MM.1S (cell line): ENCODE results near the gene PSME3IP1.
"Not testable (repeated sequence)": the region's sequence is repeated elsewhere in the genome, so short reads cannot be mapped to it uniquely, and the experiment has no call there.

Experiments used
- DNase-seq: peaks from one replicate; pipeline ENCODE4 v3.0.0-alpha.2; 2015
- H2AFZ ChIP-seq: fragments of 300-600 bp; sonication (generic); 2 replicates; pipeline ENCODE4 v1.6.0; 2016; ENCODE audit warnings: antibody characterized with exemption, low read length
- H3F3A ChIP-seq: fragments of 300-600 bp; sonication (generic); 2 replicates; pipeline ENCODE4 v1.6.1; 2016; ENCODE audit warnings: mild to moderate bottlenecking, antibody characterized with exemption, low read length, moderate library complexity, mixed read lengths; ENCODE audit not compliant: insufficient read depth
- H3K27ac ChIP-seq: fragments of 300-600 bp; sonication (generic); 2 replicates; pipeline ENCODE4 v1.5.1; 2016; ENCODE audit warnings: mild to moderate bottlenecking, low read length
- H3K27me3 ChIP-seq: fragments of 300-600 bp; sonication (generic); replicated peaks from 2 replicates; pipeline ENCODE4 v1.6.0; 2016; ENCODE audit warnings: low read length; ENCODE audit not compliant: insufficient read depth
- H3K36me3 ChIP-seq: fragments of 300-600 bp; sonication (generic); replicated peaks from 2 replicates; pipeline ENCODE4 v1.6.1; 2016; ENCODE audit warnings: mild to moderate bottlenecking, low read length, mixed read lengths; ENCODE audit not compliant: insufficient read depth
- H3K4me1 ChIP-seq: fragments of 300-600 bp; sonication (generic); 2 replicates; pipeline ENCODE4 v1.6.1; 2016; ENCODE audit warnings: low read length, mixed read lengths
- H3K4me2 ChIP-seq: fragments of 300-600 bp; sonication (generic); 2 replicates; pipeline ENCODE4 v1.6.0; 2016; ENCODE audit warnings: low read depth, low read length
- H3K4me3 ChIP-seq: fragments of 300-600 bp; sonication (generic); 2 replicates; pipeline ENCODE4 v1.5.1; 2016; ENCODE audit warnings: low read length, mixed read lengths
- H3K79me2 ChIP-seq: fragments of 300-600 bp; sonication (generic); 2 replicates; pipeline ENCODE4 v1.6.1; 2016; ENCODE audit warnings: mixed run types, low read length, mixed read lengths
- H3K9ac ChIP-seq: fragments of 300-600 bp; sonication (generic); 2 replicates; pipeline ENCODE4 v1.6.1; 2016; ENCODE audit warnings: low read length, mixed read lengths
- H3K9me2 ChIP-seq: fragments of 300-600 bp; sonication (generic); replicated peaks from 2 replicates; pipeline ENCODE4 v1.6.1; 2016; ENCODE audit warnings: mild to moderate bottlenecking, low read length, mixed read lengths; ENCODE audit not compliant: insufficient read depth
- H3K9me3 ChIP-seq: fragments of 300-600 bp; sonication (generic); replicated peaks from 2 replicates; pipeline ENCODE4 v1.6.1; 2016; ENCODE audit warnings: mild to moderate bottlenecking, low read length, mixed read lengths; ENCODE audit not compliant: insufficient read depth
- H4K20me1 ChIP-seq: fragments of 300-600 bp; sonication (generic); 2 replicates; pipeline ENCODE4 v1.6.1; 2016; ENCODE audit warnings: mild to moderate bottlenecking, low read length, moderate library complexity, mixed read lengths; ENCODE audit not compliant: insufficient read depth
- EZH2 ChIP-seq: fragments of 300-600 bp; sonication (generic); optimal IDR thresholded peaks from 2 replicates; pipeline ENCODE3; 2017; ENCODE audit warnings: low read depth, mild to moderate bottlenecking, antibody characterized with exemption, low read length, mixed read lengths
- EZH2phosphoT487 ChIP-seq: fragments of 300-600 bp; sonication (generic); IDR thresholded peaks from 2 replicates; pipeline ENCODE4 v1.6.1; 2018; ENCODE audit warnings: antibody characterized with exemption, low read length
- TF ChIP-seq, protein P1 (sequence below): fragments of 300-600 bp; sonication (generic); IDR thresholded peaks from 2 replicates; pipeline ENCODE4 v1.5.1; 2016; ENCODE audit warnings: antibody characterized with exemption, low read length, mixed read lengths

The PSME3IP1 gene

GRCh38 chr16:57203451-57203850 lies 17.6 kb upstream of the PSME3IP1 start:
- Histone ChIP-seq H3K9me2 (no peaks in the 10 kb centered on the region), H3K4me2 (no peak overlapping the region), H3K36me3 (no peaks in the 10 kb centered on the region), H3K9me3 (no peaks in the 10 kb centered on the region), H3F3A (no peaks in the 10 kb centered on the region), H4K20me1 (no peaks in the 10 kb centered on the region), H3K4me1 (0 out of 2 replicates have a peak, but pooled peaks cover 3% of the 10 kb centered on the region), H2AFZ (no peak overlapping the region), H3K9ac (no peak overlapping the region), H3K79me2 (peaks cover 4% of the 10 kb centered on the region; the same call in 1 of the 2 replicates), H3K27ac (no peak overlapping the region), H3K4me3 (no peak overlapping the region), H3K27me3 (no peaks in the 10 kb centered on the region)
- no peak for DNase-seq
- TF ChIP-seq, protein P1, sequence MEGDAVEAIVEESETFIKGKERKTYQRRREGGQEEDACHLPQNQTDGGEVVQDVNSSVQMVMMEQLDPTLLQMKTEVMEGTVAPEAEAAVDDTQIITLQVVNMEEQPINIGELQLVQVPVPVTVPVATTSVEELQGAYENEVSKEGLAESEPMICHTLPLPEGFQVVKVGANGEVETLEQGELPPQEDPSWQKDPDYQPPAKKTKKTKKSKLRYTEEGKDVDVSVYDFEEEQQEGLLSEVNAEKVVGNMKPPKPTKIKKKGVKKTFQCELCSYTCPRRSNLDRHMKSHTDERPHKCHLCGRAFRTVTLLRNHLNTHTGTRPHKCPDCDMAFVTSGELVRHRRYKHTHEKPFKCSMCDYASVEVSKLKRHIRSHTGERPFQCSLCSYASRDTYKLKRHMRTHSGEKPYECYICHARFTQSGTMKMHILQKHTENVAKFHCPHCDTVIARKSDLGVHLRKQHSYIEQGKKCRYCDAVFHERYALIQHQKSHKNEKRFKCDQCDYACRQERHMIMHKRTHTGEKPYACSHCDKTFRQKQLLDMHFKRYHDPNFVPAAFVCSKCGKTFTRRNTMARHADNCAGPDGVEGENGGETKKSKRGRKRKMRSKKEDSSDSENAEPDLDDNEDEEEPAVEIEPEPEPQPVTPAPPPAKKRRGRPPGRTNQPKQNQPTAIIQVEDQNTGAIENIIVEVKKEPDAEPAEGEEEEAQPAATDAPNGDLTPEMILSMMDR, result no peak
- TF ChIP-seq EZH2phosphoT487 (no peak), EZH2 (no peak)

GRCh38 chr16:57202095-57202886 lies 16.5 kb upstream of the PSME3IP1 start:
- peak; percentile 11 for DNase-seq
- H2AFZ ChIP-seq, result no peak overlapping the region
- no peaks in the 10 kb centered on the region for H3K9me2 ChIP-seq
- no peaks in the 10 kb centered on the region for H4K20me1 ChIP-seq
- TF ChIP-seq, protein P1, result no peak
- TF ChIP-seq EZH2phosphoT487 (no peak), EZH2 (no peak)
- no peaks in the 10 kb centered on the region for H3K9me3 ChIP-seq
- no peaks in the 10 kb centered on the region for H3K27me3 ChIP-seq
- H3K9ac ChIP-seq, result no peak overlapping the region
- H3K36me3 ChIP-seq, result no peaks in the 10 kb centered on the region
- H3K4me2 ChIP-seq, result no peak overlapping the region
- no peak overlapping the region for H3K4me3 ChIP-seq
- H3F3A ChIP-seq, result no peaks in the 10 kb centered on the region
- H3K4me1 ChIP-seq, result 0 out of 2 replicates have a peak, but pooled peaks cover 3% of the 10 kb centered on the region
- no peak overlapping the region for H3K27ac ChIP-seq
- H3K79me2 ChIP-seq, result peaks cover 11% of the 10 kb centered on the region

DNA sequence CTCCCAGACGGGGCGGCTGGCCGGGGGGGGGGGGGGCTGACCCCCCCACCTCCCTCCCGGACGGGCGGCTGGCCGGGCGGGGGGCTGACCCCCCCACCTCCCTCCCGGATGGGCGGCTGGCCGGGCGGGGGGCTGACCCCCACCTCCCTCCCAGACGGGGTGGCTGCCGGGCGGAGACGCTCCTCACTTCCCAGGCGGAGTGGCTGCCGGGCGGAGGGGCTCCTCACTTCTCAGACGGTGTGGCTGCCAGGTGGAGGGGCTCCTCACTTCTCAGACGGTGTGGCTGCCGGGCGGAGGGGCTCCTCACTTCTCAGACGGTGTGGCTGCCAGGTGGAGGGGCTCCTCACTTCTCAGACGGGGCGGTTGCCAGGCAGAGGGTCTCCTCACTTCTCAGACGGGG lies 15.1 kb upstream of the PSME3IP1 start:
- H3K4me1 ChIP-seq, H3K36me3 ChIP-seq, H3K4me3 ChIP-seq, H3K27me3 ChIP-seq, H3K9ac ChIP-seq, H3K9me3 ChIP-seq, H3K9me2 ChIP-seq, H3K27ac ChIP-seq, H2AFZ ChIP-seq, H3F3A ChIP-seq, DNase-seq, H3K4me2 ChIP-seq, H4K20me1 ChIP-seq: not testable (repeated sequence)
- H3K79me2 ChIP-seq, result peaks cover 17% of the 10 kb centered on the region

GRCh38 chr16:57200321-57200720 lies 14.5 kb upstream of the PSME3IP1 start:
- H3K9ac ChIP-seq, H3K4me2 ChIP-seq, H2AFZ ChIP-seq, H3K36me3 ChIP-seq, H4K20me1 ChIP-seq, H3K27me3 ChIP-seq, H3K27ac ChIP-seq, H3K9me2 ChIP-seq, DNase-seq, H3K9me3 ChIP-seq, H3K4me1 ChIP-seq, H3F3A ChIP-seq, H3K4me3 ChIP-seq: not testable (repeated sequence)
- H3K79me2 ChIP-seq, result peaks cover 20% of the 10 kb centered on the region
